Mesenchymal stem cell (in vitro differentiated cells and primary cell): ENCODE measurements around the gene SCLY.

Experiments used
- DNase-seq: peaks from one replicate; pipeline ENCODE4 v3.0.0-alpha.2; 2013
- H2AFZ ChIP-seq: one replicate; pipeline ENCODE4 v1.6.1; 2013; ENCODE audit warnings: low read depth, mild to moderate bottlenecking, control low read depth, inconsistent platforms, low read length, moderate library complexity
- H2AK5ac ChIP-seq: 2 replicates; pipeline ENCODE4 v1.6.1; 2013; ENCODE audit warnings: low read length, moderate library complexity, mild to moderate bottlenecking, inconsistent platforms; ENCODE audit not compliant: severe bottlenecking
- H2BK120ac ChIP-seq: one replicate; pipeline ENCODE4 v1.6.1; 2013; ENCODE audit warnings: low read depth, mild to moderate bottlenecking, inconsistent platforms, low read length, moderate library complexity
- H2BK12ac ChIP-seq, 2 experiments: one replicate each; pipeline ENCODE4 v1.6.1; 2013; ENCODE audit warnings: inconsistent platforms in 2 of 2, low read length in 2 of 2, mild to moderate bottlenecking in 2 of 2, moderate library complexity in 2 of 2, control low read depth in 1 of 2
- H2BK15ac ChIP-seq: one replicate; pipeline ENCODE4 v1.6.1; 2013; ENCODE audit warnings: mild to moderate bottlenecking, low read depth, inconsistent platforms; ENCODE audit not compliant: poor library complexity, severe bottlenecking
- H2BK5ac ChIP-seq: 2 replicates; pipeline ENCODE4 v1.6.1; 2013; ENCODE audit warnings: low read depth, mild to moderate bottlenecking, low read length, control low read depth, inconsistent platforms; ENCODE audit not compliant: poor library complexity, severe bottlenecking
- H3K14ac ChIP-seq, 2 experiments: one replicate each; pipeline ENCODE4 v1.6.1; 2013; ENCODE audit warnings: inconsistent platforms in 2 of 2, low read length in 2 of 2, control low read depth in 1 of 2, mild to moderate bottlenecking in 1 of 2, moderate library complexity in 1 of 2
- H3K18ac ChIP-seq, 2 experiments: one replicate each; pipeline ENCODE4 v1.6.1; 2013; ENCODE audit warnings: inconsistent platforms in 2 of 2, low read length in 2 of 2, control low read depth in 1 of 2, low read depth in 1 of 2, mild to moderate bottlenecking in 1 of 2
- H3K23ac ChIP-seq, 2 experiments: one replicate each; pipeline ENCODE4 v1.6.1; 2013; ENCODE audit warnings: inconsistent platforms in 2 of 2, low read length in 2 of 2, mild to moderate bottlenecking in 2 of 2, moderate library complexity in 2 of 2, control low read depth in 1 of 2
- H3K27ac ChIP-seq: 2 replicates; pipeline ENCODE4 v1.5.1; 2013; ENCODE audit warnings: mild to moderate bottlenecking, moderate library complexity, low read length, control low read depth, inconsistent platforms; ENCODE audit not compliant: poor library complexity, severe bottlenecking
- H3K27me3 ChIP-seq, 2 experiments: 2 replicates each; pipeline versions ENCODE4 v1.6.1 to v1.7.0; 2013; ENCODE audit warnings: low read length in 2 of 2, mild to moderate bottlenecking in 2 of 2, moderate library complexity in 2 of 2, control low read depth in 1 of 2, inconsistent platforms in 1 of 2; ENCODE audit not compliant: control insufficient read depth in 1 of 2, insufficient read depth in 1 of 2
- H3K36me3 ChIP-seq, 2 experiments: 2 replicates each; pipeline versions ENCODE4 v1.6.1 to v1.7.0; 2013; ENCODE audit warnings: low read length in 2 of 2, control low read depth in 1 of 2, inconsistent platforms in 1 of 2, low read depth in 1 of 2, mild to moderate bottlenecking in 1 of 2; ENCODE audit not compliant: insufficient read depth in 2 of 2, control insufficient read depth in 1 of 2
- H3K4ac ChIP-seq, 2 experiments: one replicate each; pipeline ENCODE4 v1.6.1; 2013; ENCODE audit warnings: inconsistent platforms in 2 of 2, low read length in 2 of 2, mild to moderate bottlenecking in 2 of 2, moderate library complexity in 2 of 2, control low read depth in 1 of 2, low read depth in 1 of 2
- H3K4me1 ChIP-seq: 2 replicates; pipeline ENCODE4 v1.6.1; 2013; ENCODE audit warnings: low read depth, low read length, control low read depth; ENCODE audit not compliant: control insufficient read depth, insufficient read depth
- H3K4me2 ChIP-seq: 2 replicates; pipeline ENCODE4 v1.6.1; 2013; ENCODE audit warnings: low read length, mild to moderate bottlenecking, inconsistent platforms; ENCODE audit not compliant: poor library complexity, severe bottlenecking
- H3K4me3 ChIP-seq, 2 experiments: 2 replicates each; pipeline versions ENCODE4 v1.5.1 to v1.7.0; 2013; ENCODE audit warnings: low read length in 2 of 2, mild to moderate bottlenecking in 2 of 2, control low read depth in 1 of 2, low read depth in 1 of 2; ENCODE audit not compliant: insufficient read depth in 1 of 2
- H3K79me1 ChIP-seq: replicated peaks from 2 replicates; pipeline ENCODE4 v1.6.1; 2013; ENCODE audit warnings: mild to moderate bottlenecking, control low read depth, low read length, inconsistent platforms; ENCODE audit not compliant: poor library complexity, severe bottlenecking
- H3K9ac ChIP-seq: 2 replicates; pipeline ENCODE4 v1.7.0; 2013; ENCODE audit warnings: mild to moderate bottlenecking, low read length, moderate library complexity
- H3K9me3 ChIP-seq: 2 replicates; pipeline ENCODE4 v1.7.0; 2013; ENCODE audit warnings: mild to moderate bottlenecking, low read length; ENCODE audit not compliant: control insufficient read depth
- H4K8ac ChIP-seq: one replicate; pipeline ENCODE4 v1.6.1; 2013; ENCODE audit warnings: inconsistent platforms, mild to moderate bottlenecking, low read length, moderate library complexity
- H4K91ac ChIP-seq: one replicate; pipeline ENCODE4 v1.6.1; 2013; ENCODE audit warnings: mild to moderate bottlenecking, low read length, inconsistent platforms
- WGBS: methylation state at CpG from one replicate; pipeline ENCODE4 v1.1.7; 2013; ENCODE audit warnings: mixed read lengths; 5-methylcytosine and 5-hydroxymethylcytosine counted together

The SCLY gene

GRCh38 chr2:238043851-238044250 is 16.9 kb upstream of the SCLY start:
- no peak overlapping the region for H3K14ac ChIP-seq
- no peaks in the 10 kb centered on the region for H3K9me3 ChIP-seq
- H3K27me3 ChIP-seq: no peaks in the 10 kb centered on the region
- H4K91ac ChIP-seq: no peak overlapping the region
- DNase-seq: no peak
- H2BK12ac ChIP-seq: no peak overlapping the region
- no peak overlapping the region for H3K4me3 ChIP-seq
- no peak overlapping the region for H2BK15ac ChIP-seq
- no peak overlapping the region for H4K8ac ChIP-seq
- H3K79me1 ChIP-seq: peaks cover 2% of the 10 kb centered on the region
- H3K4ac ChIP-seq: no peak overlapping the region
- H3K23ac ChIP-seq: no peak overlapping the region
- H2BK5ac ChIP-seq: no peak overlapping the region
- no peak overlapping the region for H3K18ac ChIP-seq
- H3K9ac ChIP-seq: no peak overlapping the region
- no peak overlapping the region for H2BK120ac ChIP-seq
- no peak overlapping the region for H2AFZ ChIP-seq
- no peak overlapping the region for H3K4me2 ChIP-seq
- no peak overlapping the region for H3K27ac ChIP-seq
- peaks cover 46 to 72% of the 10 kb centered on the region in 2 experiments for H3K36me3 ChIP-seq
- 97% methylated on average over 6 of the region's 6 CpGs for WGBS
- H2AK5ac ChIP-seq: no peak overlapping the region
- peaks cover 5% of the 10 kb centered on the region for H3K4me1 ChIP-seq

DNA sequence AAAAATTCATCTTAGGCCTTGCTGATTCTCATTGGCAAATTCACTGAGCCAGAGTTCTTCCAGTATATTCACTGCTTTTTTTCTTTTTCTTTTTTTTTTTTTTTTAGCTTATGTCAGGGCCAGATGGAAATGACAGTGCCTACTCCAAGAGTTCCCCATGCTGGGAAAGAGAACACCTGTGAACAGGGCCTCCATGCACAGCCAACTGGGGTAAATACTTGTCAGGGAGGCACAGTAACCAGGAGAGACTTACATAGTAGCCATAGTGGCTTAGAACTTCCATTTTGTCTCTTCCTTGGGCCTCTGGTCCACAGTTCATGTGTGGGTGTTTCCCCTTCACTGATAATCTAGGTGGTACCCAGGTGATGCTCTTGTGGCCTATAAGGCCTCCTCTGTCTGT is 15.2 kb upstream of the SCLY start:
- Histone ChIP-seq H3K23ac (no peak overlapping the region), H2AFZ (no peak overlapping the region), H3K27ac (no peak overlapping the region), H2BK120ac (no peak overlapping the region), H4K8ac (no peak overlapping the region), H2BK12ac (no peak overlapping the region), H3K36me3 (peaks cover 31 to 57% of the 10 kb centered on the region in 2 experiments), H3K9me3 (no peaks in the 10 kb centered on the region), H2BK5ac (no peak overlapping the region), H2BK15ac (no peak overlapping the region), H3K4me1 (peaks cover 5% of the 10 kb centered on the region), H3K9ac (no peak overlapping the region), H3K14ac (no peak overlapping the region), H3K79me1 (no peaks in the 10 kb centered on the region), H2AK5ac (no peak overlapping the region), H3K4ac (no peak overlapping the region), H4K91ac (no peak overlapping the region), H3K27me3 (no peaks in the 10 kb centered on the region), H3K4me3 (no peak overlapping the region), H3K18ac (no peak overlapping the region), H3K4me2 (no peak overlapping the region)
- no peak for DNase-seq

DNA sequence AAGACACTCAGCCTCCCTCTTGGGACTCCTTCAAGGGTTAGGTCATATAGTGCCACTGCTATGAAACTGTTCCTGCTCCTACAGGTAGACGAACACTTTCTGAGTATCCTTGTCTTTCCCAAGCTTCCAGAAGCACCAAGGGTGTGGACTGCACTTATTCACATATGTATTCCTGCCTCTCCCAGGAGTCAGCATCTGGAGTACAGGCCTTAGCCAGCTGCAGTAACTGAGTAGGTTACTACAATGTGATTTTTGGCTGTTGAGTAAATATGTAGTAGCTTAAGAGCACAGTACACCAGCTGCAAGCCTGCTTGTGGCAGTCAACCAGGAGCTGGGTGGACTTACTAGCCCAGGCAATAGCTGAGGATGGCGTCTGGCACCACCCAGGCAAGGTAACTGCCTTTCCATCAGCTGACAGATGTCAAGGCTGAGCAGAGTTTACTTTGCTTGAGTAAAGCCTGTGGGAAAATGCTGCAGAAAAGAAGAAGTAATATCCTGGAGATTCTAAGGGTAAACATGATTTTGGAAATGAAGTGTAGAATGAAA is 14.0 kb upstream of the SCLY start:
- H3K18ac ChIP-seq: no peak overlapping the region
- WGBS: 93% methylated on average over 2 of the region's 2 CpGs

GRCh38 chr2:238053191-238053776 is 7.5 kb upstream of the SCLY start:
- peak; percentile 15 for DNase-seq
- Histone ChIP-seq H2BK15ac (no peak overlapping the region), H3K36me3 (no peaks in the 10 kb centered on the region), H4K8ac (no peak overlapping the region), H3K9me3 (no peaks in the 10 kb centered on the region), H3K4me2 (no peak overlapping the region), H3K27me3 (peaks cover 0 to 2% of the 10 kb centered on the region in 2 experiments), H3K27ac (no peak overlapping the region), H3K4me3 (no peak overlapping the region), H2BK12ac (no peak overlapping the region), H3K9ac (no peak overlapping the region), H2AK5ac (no peak overlapping the region), H2BK5ac (no peak overlapping the region), H2AFZ (no peak overlapping the region), H3K79me1 (no peaks in the 10 kb centered on the region), H3K4ac (no peak overlapping the region), H3K4me1 (no peaks in the 10 kb centered on the region), H3K18ac (no peak overlapping the region), H3K23ac (no peak overlapping the region), H2BK120ac (no peak overlapping the region), H3K14ac (no peak overlapping the region), H4K91ac (no peak overlapping the region)
- WGBS: 93% methylated on average over 2 of the region's 2 CpGs

More for the DNA sequence above, 14.0 kb upstream of the SCLY start:
- Histone ChIP-seq H2BK12ac (no peak overlapping the region), H2BK120ac (no peak overlapping the region), H3K36me3 (peaks cover 23 to 45% of the 10 kb centered on the region in 2 experiments), H4K91ac (no peak overlapping the region), H3K9ac (no peak overlapping the region), H2AK5ac (no peak overlapping the region), H3K4me3 (no peak overlapping the region), H3K23ac (no peak overlapping the region), H3K4me1 (peaks cover 5% of the 10 kb centered on the region), H2BK5ac (no peak overlapping the region), H4K8ac (no peak overlapping the region), H2AFZ (no peak overlapping the region), H3K9me3 (no peaks in the 10 kb centered on the region), H3K4me2 (no peak overlapping the region), H3K27ac (no peak overlapping the region), H3K27me3 (no peaks in the 10 kb centered on the region), H2BK15ac (no peak overlapping the region), H3K14ac (no peak overlapping the region), H3K79me1 (no peaks in the 10 kb centered on the region), H3K4ac (no peak overlapping the region)
- DNase-seq: no peak
